Measurements from ENCODE around the gene CRYZL1. TPM values are rescaled to one million over a fixed set of nuclear protein-coding genes. Genes with fewer than 3 reads are reported as not detected.

The CRYZL1 gene
- total RNA-seq, 1 donor from 2014 or later: 34.2 TPM

DNA sequence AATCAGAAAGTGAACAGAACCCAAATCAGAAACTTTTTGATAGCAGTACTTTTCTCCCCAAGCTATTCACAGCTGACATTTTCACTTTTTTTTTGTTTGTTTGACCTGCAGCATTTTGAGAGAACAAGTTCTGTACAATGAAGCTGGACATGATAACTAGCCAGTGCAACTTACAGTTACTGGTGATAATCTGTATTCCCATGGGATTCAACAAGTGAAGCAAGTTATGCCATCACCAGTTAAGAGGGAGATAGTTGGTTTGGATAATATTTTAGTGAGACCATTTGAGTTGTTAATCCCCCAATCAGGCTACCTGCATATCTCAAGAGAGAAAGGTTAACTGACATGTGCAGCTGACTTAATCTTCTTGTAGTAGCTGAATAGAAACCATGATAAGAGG lies 80.6 kb downstream of the CRYZL1 start:
- DNase-seq: no peak

DNA sequence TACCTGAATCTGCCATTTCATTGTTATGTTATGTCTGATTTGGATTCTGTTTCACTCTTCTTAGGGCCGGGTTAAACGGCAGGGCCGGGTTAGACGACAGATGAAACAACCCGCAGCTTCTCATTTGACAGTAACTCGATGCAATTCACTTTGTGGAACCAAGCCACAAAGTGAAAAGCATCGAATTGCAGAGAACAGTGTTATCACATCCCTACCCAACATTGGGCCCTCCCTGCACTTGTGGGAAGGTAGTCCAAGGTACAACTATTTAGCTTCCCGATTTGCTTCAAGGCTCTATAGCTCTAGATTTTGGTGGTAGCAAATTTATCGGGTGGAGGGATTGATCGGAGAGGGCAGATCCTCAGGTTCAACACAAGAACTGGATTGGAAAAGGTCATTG lies 81.7 kb downstream of the CRYZL1 start:
- no peak for DNase-seq

DNA sequence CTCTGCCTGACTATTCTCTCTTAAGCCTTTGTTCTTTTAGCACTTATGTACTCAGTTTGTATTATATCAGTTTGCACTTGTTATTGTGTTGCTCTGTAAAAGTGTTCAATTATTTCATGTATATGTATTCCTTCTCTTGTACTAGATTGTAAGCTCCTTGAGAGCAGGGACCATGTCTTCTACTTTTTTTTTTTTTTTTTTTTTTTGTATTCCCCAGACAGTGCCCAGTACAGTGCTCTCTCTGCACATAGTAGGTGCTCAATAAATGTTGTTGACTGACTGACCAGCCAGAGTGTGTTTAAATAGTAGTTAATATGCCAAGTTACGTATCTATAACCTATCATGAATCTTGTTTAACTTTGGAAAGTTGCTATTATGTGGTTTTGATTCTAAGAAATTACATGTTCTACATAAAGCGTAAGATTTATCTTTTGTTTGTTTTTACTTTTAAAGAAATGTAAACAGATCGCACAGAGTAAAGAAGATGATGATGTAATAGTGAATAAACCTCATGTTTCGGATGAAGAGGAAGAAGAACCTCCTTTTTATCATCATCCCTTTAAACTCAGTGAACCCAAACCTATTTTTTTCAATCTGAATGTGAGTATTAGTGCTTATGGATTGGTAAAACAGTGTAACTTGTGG lies 82.6 kb downstream of the CRYZL1 start:
- no peak for DNase-seq

DNA sequence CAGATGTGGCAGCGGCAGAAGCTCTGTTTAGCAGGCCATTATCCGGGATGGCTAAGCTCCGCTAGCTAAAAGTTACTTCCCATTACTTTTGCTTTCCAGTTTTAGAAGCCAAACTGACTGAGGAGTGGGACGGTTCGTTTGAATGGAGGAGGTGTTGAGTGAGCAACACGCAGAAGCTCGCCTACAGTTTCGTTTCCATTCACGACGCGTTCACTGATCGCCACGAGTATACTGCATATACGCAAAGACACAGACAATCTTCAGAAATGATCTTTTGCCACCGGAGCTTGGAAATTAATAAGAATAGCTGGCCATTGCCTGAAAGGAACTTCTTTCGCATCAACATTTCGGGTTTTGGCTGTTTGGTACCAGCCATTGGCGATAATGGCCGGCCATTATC lies 84.1 kb downstream of the CRYZL1 start:
- DNase-seq: no peak

DNA sequence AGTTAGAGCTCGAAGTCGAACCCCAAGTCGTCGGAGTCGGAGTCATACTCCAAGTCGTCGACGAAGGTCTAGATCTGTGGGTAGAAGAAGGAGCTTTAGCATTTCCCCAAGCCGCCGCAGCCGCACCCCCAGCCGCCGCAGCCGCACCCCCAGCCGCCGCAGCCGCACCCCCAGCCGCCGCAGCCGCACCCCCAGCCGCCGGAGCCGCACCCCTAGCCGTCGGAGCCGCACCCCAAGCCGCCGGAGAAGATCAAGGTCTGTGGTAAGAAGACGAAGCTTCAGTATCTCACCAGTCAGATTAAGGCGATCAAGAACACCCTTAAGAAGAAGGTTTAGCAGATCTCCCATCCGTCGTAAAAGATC lies 86.6 kb downstream of the CRYZL1 start:
- no peak for DNase-seq

DNA sequence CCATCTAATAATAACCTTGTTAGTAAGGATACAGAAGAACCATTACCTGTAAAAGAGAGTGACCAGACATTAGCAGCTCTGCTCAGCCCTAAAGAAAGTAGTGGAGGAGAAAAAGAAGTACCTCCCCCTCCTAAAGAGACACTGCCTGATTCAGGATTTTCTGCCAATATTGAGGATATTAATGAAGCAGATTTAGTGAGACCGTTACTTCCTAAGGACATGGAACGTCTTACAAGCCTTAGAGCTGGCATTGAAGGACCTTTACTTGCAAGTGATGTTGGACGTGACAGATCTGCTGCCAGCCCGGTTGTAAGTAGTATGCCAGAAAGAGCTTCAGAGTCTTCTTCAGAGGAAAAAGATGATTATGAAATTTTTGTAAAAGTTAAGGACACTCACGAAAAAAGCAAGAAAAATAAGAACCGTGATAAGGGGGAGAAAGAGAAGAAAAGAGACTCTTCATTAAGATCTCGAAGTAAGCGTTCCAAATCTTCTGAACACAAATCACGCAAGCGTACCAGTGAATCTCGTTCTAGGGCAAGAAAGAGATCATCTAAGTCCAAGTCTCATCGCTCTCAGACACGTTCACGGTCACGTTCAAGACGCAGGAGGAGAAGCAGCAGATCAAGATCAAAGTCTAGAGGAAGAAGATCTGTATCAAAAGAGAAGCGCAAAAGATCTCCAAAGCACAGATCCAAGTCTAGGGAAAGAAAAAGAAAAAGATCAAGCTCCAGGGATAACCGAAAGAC lies 87.1 kb downstream of the CRYZL1 start:
- DNase-seq: no peak

DNA sequence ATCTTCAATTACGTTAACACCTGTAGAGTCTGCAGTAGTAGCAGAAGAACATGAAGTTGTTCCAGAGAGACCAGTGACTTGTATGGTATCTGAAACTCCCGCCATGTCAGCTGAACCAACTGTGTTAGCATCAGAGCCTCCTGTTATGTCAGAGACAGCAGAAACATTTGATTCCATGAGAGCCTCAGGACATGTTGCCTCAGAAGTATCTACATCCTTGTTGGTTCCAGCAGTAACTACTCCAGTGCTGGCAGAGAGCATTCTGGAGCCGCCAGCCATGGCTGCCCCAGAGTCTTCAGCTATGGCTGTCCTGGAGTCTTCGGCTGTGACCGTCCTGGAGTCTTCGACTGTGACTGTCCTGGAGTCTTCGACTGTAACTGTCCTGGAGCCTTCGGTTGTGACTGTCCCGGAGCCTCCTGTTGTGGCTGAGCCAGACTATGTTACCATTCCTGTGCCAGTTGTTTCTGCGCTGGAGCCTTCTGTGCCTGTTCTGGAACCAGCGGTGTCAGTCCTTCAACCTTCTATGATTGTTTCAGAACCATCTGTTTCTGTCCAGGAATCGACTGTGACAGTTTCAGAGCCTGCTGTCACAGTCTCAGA lies 88.4 kb downstream of the CRYZL1 start:
- no peak for DNase-seq

DNA sequence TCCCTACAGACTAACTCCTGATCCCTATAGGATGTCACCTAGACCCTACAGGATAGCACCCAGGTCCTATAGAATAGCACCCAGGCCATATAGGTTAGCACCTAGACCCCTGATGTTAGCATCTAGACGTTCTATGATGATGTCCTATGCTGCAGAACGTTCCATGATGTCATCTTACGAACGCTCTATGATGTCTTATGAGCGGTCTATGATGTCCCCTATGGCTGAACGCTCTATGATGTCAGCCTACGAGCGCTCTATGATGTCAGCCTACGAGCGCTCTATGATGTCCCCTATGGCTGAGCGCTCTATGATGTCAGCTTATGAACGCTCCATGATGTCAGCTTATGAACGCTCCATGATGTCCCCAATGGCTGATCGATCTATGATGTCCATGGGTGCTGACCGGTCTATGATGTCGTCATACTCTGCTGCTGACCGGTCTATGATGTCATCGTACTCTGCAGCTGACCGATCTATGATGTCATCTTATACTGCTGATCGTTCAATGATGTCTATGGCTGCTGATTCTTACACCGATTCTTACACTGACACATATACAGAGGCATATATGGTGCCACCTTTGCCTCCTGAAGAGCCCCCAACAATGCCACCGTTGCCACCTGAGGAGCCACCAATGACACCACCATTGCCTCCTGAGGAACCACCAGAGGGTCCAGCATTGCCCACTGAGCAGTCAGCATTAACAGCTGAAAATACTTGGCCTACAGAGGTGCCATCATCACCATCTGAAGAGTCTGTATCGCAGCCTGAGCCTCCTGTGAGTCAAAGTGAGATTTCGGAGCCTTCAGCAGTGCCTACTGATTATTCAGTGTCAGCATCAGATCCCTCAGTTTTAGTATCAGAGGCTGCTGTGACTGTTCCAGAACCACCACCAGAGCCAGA lies 89.2 kb downstream of the CRYZL1 start:
- no peak for DNase-seq

DNA sequence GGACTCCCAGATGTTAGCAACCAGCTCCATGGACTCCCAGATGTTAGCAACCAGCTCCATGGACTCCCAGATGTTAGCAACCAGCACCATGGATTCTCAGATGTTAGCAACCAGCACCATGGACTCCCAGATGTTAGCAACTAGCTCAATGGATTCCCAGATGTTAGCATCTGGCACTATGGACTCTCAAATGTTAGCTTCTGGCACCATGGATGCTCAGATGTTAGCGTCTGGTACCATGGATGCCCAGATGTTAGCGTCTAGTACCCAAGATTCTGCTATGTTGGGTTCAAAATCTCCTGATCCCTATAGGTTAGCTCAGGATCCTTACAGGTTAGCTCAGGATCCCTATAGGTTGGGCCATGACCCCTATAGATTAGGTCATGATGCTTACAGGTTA lies 89.9 kb downstream of the CRYZL1 start:
- no peak for DNase-seq

DNA sequence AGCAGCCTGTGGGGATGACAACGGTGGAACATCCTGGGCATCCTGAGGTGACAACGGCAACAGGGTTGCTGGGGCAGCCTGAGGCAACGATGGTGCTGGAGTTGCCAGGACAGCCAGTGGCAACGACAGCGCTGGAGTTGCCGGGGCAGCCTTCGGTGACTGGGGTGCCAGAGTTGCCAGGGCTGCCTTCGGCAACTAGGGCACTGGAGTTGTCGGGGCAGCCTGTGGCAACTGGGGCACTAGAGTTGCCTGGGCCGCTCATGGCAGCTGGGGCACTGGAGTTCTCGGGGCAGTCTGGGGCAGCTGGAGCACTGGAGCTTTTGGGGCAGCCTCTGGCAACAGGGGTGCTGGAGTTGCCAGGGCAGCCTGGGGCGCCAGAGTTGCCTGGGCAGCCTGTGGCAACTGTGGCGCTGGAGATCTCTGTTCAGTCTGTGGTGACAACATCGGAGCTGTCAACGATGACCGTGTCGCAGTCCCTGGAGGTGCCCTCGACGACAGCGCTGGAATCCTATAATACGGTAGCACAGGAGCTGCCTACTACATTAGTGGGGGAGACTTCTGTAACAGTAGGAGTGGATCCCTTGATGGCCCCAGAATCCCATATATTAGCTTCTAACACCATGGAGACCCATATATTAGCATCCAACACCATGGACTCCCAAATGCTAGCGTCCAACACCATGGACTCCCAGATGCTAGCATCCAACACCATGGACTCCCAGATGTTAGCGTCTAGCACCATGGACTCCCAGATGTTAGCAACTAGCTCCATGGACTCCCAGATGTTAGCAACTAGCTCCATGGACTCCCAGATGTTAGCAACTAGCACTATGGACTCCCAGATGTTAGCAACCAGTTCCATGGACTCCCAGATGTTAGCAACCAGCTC lies 90.5 kb downstream of the CRYZL1 start:
- no peak for DNase-seq

DNA sequence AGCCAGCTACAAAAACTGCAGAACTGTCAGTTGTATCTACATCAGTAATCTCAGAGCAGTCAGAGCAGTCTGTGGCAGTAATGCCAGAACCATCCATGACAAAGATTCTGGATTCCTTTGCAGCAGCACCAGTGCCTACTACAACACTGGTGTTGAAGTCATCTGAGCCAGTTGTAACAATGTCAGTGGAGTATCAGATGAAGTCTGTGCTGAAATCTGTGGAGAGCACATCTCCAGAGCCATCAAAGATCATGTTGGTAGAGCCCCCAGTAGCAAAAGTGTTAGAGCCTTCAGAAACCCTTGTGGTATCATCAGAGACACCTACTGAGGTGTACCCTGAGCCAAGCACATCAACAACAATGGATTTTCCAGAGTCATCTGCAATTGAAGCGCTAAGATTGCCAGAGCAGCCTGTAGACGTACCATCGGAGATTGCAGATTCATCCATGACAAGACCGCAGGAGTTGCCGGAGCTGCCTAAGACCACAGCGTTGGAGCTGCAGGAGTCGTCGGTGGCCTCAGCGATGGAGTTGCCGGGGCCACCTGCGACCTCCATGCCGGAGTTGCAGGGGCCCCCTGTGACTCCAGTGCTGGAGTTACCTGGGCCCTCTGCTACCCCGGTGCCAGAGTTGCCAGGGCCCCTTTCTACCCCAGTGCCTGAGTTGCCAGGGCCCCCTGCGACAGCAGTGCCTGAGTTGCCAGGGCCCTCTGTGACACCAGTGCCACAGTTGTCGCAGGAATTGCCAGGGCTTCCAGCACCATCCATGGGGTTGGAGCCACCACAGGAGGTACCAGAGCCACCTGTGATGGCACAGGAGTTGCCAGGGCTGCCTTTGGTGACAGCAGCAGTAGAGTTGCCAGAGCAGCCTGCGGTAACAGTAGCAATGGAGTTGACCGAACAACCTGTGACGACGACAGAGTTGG lies 91.4 kb downstream of the CRYZL1 start:
- DNase-seq: no peak

DNA sequence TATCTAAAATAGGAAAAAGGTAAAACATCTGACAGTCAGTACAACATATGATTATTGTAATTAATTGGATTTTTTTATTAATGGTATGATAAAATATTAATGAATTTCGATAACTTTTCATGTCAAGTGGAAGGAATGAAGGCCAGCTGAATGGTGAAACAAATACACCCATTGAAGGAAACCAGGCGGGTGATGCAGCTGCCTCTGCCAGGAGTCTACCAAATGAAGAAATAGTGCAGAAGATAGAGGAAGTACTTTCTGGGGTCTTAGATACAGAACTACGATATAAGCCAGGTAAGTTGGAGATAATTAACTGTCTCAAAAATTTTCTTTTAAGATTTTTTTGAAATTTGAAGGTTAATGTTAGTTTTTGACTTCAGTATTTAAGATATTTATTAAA lies 95.5 kb downstream of the CRYZL1 start:
- DNase-seq: peak; percentile 17

DNA sequence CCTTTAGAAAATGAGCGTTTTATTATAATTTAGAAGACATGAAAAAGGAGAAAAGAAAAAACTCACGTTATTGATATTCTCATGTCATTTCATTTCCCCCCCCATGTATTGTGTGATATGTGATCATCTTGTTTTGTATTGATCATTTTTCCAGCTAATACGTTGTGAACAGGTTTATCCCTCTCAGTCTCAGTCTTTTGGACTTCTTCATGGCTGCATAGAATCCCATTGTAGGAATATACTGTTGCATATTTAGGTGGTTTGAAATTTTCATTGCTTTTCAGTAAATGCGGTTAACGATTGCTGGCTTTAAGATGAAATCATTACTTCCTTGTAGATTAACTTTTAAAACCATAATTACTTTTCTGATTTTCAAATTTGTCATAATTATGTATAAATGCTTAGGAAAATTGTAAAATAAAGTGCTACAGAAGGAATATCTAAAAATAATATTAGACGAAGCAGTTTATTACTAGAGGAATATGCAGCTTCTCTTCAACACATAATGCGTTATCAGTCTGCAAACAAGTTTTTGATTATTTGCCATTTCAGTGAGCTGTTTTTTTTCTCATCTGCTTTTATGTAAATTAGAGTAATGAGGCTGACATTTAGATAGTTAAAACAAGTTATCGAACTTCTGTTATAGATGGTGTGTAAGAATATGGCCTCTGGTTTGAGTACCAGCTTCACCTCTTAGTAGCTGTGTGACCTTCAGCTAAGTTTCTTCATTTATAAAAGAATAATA lies 96.9 kb downstream of the CRYZL1 start:
- no peak for DNase-seq

DNA sequence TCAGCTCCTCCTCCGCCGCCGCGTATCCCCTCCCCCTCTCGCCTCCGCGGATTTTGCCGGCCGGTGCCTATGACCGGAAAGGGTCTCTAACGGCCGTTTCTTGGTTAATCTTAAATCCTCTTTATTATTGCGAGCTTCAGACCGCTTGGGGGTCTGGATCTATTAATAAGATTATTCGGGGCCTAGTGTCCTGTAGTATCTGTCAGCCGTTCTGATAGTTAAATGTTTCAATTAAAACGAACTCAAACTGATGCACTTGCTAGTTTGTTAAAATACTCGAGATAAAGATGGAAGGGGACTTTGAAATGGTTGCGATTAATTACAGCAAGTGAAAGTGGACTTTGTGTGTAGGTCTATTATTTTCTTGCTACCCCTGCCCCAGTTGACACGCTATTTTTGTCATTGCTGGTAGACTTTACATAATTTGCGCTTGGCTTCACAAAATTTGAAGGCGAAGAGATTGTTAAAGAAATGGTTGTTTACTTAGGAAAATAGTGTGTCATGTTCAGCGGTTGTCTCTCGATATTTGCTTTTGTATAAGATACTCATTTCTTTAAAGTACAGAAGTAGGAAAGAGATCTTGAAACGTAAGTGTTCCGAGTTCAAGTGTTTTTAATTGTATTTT lies 97.9 kb downstream of the CRYZL1 start:
- no peak for DNase-seq

DNA sequence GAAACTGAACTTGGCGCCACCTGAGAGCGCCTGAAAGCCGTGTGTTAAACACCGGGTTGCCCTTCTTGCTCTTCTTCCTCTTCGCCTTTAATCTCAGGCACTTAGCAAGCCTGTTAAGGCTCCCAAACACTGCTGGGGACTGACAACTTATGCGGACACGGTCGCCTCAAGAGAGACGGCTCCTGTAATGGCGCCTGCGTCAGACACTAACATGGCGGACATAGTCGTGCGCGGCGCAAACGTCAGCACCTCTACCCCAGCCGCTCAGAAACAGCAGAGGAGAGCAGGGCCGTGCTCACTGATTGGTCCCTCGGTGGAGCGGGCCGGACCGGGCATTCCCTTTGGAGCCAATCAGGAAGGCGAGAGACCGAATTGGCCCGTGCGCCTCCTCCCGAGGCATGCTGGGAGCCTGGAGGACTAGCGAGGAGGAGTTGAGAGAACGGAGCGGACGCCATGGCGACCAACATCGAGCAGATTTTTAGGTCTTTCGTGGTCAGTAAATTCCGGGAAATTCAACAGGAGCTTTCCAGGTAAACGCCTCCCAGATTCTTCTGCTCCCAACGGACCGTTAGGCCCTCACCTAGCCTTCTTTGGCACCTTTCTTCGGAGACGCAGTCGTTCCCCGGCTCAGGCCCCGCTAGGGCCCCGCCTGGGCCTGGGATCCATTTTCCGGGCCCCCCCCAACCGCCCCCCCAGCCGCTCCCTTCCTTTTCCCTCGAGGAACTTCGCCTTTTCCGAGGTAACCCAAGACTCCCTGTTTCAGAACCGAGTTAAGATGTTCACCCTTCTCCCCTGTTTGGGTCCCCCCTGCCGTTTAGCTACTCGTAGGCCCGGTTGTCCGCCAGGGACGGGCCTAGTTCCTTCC lies 98.7 kb downstream of the CRYZL1 start, which contains the start of gene SON:
TSS of gene SON (plus strand) at position 399 of the 865 bp plus-strand sequence. CDS start at position 454, 55 bp downstream.
- DNase-seq: peak; percentile 99

DNA sequence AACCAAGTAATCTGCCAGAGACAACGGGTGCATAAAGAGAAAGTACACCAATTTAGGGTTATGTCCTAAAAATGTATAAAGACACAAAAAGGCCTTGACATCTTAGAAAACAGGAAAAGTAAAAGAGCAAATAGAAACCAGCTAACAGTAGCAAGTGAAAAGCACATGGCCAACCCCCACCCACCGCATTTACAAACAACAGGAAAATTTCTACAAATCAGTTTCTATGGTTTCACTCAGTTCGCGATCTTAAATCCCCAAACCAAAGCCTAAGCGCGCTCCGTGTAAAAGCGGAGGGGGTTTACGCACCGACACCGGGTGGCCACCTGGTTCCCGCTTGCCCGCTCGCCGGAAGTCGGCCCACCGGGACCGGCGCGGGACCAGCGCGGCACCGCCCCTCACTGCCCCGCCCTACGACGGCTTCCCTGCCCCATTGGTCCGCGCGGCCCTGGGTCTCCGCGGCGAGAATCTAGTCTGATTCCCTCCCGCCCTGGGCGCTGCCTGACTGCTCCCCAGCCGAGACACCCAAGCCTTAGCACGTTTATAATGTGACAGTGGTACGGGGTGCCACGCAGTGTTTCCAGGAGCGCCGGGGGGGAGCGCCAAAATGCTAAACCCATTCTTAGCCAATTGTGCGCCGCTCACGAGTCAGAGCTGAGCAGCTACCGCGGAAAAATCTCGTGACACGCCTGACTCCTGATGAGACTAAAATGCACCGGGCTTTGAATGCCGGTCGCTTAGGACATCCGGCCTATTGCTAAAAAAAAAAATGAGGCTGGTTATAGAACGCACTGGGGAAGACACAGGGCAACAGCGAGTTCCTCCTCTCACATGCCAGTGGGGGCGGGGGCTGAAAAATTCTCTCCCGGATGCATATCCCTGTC lies 99.5 kb downstream of the CRYZL1 start, which contains the start of gene GART:
TSS of gene GART (minus strand) at position 362 of the 884 bp plus-strand sequence. CDS start 2,802 bp downstream, outside the sequence.
- DNase-seq: peak; percentile 91
